Epithelial cell of prostate (primary cell): ENCODE data around the gene IKBKE.

Experiments
- DNase-seq: peaks from one replicate; pipeline ENCODE4 v3.0.0-alpha.2; 2011; ENCODE audit warnings: low read depth, low spot score
- H3K27ac ChIP-seq: fragments of 450-650 bp; 2 replicates; pipeline ENCODE4 v1.5.1; 2017; ENCODE audit warnings: mild to moderate bottlenecking

The IKBKE gene

DNA sequence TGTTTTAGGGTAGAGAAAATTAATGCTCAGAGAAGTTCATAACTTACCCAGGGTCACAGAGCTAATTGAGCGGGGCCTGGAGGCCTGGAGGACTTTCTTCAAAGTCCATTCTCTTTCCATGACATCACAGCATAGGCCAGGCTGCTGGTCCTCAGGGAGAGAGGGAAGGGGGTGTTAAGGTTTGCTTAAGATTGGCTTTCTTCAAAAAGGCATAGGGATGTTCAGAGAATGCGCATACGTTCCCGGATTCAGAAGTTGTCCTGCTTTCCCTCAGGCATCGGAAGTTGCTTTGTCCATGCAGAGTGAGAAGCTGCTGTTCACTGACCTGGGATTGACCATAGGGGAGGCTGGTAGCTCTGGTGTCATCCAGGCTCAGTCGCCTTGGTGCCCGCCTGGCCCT is 62.1 kb downstream of the IKBKE start:
- no peak for DNase-seq
- no peak overlapping the region for H3K27ac ChIP-seq

DNA sequence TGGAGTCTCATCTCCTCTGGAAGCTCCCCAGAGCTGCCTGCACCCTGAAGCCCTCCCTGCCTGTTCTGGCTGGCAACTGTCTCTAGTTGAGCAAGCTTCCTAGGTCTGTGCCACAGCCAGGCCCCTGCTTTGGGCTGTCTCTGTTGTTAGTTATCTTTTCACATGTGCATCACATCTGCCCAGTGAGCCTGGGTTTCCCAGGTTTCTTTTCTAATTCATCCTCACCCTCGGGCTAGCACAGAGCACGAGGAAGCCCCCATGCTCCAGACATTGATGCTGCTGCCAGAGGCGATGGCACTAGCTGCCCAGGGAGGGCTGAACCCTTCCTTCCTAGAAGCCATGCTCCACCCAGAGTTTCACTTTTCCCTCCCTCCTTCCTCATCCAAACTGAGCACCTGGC is 64.3 kb downstream of the IKBKE start:
- no peak overlapping the region for H3K27ac ChIP-seq
- DNase-seq, result no peak

DNA sequence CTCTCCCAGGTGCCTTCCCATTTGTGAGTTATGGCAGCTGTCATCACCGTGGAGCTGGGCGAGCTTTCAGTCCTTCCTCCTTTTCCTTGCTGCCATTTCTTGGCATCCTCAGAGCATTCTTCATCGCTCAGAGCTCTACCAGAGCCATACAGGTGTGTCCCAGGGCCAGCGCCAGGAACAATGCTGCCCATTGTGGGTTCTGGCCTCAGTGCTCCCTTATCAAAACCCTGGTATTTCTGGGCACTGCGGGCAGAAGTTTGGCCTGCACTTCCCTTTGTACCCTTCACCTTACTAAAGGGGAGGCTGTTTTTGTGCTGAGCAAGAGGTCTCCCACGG is 65.5 kb downstream of the IKBKE start:
- no peak overlapping the region for H3K27ac ChIP-seq
- no peak for DNase-seq

DNA sequence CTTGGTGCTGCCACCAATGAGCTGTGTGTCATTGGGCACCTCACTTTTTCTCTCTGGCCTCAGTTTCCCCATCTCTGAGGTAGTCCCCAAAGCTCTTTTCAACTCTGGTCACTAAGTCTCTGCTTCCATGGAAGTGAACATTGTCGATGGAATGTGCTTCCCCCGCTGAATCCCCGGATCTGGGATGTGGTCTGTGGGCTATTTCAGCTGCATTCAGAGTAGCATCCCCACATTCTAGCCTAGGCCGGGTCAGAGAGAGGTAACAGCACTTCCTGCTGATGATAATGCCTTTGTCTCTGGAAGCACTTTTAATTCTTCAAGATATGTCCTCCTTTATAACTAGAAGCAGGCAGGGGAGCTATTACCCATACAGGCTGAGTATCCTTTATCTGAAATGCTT is 66.9 kb downstream of the IKBKE start:
- no peak overlapping the region for H3K27ac ChIP-seq
- no peak for DNase-seq

DNA sequence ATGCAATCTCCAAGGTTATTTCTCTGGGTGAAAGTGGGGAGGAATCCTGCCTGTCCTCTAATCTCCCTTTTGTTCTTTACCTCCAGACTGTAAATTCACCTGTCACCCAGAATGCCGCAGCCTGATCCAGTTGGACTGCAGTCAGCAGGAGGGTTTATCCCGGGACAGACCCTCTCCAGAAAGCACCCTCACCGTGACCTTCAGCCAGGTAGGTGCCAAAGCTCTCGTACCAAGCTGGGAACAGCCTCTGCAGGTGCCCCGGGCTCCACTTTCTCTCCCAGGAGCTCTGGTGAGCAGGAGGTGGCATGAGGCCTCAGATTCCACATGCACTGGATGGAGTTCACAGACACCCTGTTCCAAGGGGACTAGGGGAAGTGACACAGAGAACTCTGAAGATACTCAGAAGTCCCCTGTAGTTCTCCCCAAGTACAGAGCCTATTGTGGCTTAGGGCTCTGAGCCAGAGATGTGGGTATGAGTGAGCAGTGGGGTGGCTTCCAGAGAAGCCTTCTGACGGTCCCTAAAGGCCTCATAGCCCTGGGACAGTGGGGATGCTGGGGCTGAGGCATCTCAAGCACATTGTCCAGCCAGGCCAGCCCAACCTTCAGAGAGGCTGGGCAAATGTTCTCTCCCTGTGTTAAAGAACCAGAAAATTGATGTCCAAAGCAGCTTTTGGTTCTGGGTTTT is 68.0 kb downstream of the IKBKE start:
- no peak for DNase-seq
- no peak overlapping the region for H3K27ac ChIP-seq

DNA sequence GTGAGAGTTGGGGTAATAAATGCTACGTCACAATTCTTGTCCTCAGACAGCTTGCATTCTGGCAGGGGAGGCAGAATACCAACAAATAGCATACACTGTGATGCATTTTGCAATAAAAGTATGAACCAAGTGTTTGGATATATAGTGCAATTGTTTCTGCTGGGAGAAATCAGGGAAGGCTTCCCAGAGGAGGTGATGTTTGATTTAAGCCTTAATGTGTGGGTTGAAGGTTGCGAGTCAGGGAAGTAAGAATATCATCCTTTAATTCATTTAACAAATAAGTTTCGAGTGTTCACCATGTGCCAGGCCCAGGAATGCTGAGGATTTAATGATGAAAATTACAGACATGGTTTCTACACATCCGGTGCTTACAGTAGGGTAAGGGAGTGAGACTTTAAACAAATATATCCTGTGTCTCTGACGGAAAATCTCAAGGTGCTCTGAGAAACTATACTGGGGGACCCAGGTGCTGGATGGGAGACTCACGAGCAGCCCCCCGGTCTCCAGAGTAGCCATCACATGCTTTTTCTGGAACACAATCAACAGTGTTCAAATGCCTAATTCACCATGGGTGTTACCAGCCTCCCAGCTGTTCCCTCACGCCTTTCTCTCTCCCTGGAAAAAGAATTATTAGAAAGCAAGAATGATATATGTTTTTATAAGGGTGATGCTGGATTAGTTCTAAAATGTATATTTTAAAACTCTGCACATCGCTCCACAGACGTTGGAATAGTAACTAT is 68.8 kb downstream of the IKBKE start:
- no peak for DNase-seq
- no peak overlapping the region for H3K27ac ChIP-seq

DNA sequence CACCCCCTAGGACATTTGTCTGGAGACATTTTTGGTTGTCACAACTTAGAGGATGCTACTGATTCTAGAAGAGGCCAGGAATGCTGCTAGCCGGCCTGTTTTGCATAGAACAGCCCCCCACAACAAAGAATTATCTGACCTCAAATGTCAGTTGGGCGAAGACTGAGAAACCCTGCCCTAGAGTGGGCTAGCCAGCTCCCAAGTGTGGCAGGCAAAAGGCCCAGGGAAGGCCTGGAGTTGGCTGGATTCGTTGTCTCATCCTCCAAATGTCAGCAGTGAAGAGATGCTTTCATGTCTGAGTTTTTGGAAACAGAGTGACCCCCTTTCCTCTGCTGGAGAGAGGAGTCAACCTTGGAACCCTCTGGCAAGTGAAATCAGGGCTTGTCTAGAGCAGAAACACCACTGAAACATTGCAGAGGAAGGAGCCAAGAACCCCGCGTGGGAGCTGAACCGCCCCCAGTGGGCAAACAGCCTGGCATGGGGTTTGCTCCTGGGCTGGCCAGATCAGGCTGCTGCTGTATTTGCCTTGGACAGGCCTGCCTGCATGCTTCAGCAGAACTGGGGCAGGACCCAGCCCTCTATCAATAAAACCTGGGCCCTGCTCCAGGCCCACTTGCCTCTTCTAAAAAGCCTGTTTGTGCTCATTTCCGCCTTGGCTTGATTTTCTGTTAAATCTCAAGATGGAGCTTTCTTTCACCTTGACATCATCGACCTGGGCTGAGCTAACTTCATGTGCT is 69.9 kb downstream of the IKBKE start:
- no peak overlapping the region for H3K27ac ChIP-seq
- DNase-seq, result no peak

DNA sequence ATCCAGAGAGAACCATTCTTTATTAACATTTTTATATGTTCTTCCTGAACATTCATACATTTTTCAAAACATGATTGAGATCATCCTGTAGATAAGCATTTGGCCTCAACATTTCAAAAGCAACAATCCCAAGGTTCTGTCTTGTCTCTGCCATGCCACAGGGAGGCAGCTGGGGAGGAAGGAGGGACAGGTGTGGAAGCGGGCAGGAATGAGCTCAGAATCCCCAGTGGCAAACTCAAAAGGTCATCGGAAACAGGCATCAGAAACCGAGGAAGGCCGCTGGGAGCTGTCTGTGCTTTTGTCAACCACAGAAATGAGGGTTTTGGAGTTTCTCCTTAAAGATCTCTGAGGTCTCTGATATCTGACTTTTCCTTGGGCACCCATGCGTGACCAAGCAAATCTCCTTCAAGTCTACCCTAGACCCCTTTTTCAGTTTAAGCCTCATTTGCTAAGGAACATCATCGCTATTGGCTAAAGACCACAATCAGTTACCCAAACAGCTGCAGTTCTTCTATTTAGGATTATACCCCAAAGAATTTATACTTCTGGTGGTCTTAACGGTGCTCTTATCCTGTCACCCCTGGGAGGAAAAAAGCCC is 71.1 kb downstream of the IKBKE start:
- DNase-seq, result no peak
- H3K27ac ChIP-seq, result no peak overlapping the region

DNA sequence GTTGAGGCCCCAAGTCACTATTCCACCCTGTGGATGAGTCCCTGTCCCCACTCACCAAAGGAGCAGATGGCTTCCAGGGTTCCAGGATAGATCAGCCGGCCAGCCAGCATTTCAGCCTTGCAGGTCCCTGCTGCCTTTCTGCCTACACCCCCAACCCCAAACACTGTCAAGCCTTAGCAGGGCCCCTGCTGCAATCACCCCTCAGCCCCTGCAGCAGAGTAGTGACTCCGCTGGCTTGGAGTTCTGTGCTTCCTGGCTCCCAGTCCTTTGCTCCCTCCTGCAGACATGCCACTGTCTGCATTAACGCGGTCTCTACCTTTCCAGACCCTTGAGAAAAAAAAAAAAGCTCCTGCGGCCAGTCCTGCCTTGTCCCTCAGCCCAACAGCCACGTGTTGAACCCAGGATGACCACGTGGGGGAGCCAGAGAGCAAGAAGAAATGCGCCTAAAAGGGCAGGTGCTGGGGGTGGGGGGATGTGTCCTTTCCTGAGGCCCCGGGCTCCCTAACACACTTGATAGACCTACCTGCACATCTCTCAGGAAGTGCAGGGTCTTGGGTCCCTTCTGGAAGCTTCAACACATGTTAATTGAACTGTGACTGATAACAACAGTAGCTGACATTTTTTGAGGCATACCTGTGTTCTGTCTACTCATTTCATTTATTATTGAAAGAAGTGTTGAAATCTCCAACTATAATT is 74.4 kb downstream of the IKBKE start:
- no peak overlapping the region for H3K27ac ChIP-seq
- DNase-seq, result no peak

DNA sequence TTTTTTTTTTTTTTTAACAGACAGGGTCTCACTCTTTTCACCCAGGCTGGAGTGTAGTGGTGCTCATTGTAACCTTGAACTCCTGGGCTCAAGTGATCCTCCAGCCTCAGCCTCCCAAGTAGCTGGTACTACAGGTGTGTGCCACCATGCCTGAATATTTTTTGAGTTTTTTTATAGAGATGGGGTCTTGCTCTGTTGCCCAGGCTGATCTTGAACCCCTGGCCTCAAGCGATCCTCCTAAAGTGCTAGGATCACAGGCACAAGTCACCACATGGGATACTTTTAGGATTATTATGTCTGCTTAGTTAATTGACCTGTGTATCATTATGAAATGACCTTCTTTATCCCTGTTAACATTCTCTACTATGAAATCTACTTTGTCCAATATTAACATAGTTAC is 75.1 kb downstream of the IKBKE start:
- DNase-seq, result no peak
- H3K27ac ChIP-seq, result no peak overlapping the region
